GM13977 (cell line): ENCODE measurements around the gene ARID5B.

Experiments
- DNase-seq: peaks from one replicate; pipeline ENCODE4 v3.0.0; 2012; ENCODE audit warnings: low spot score
- CTCF ChIP-seq: IDR thresholded peaks from 2 replicates; pipeline ENCODE4 v1.5.1; 2012; ENCODE audit warnings: mild to moderate bottlenecking, control low read depth; ENCODE audit not compliant: insufficient read depth; ENCODE audit errors: extremely low read depth, missing control alignments
- in situ Hi-C: fragments of 300-500 bp; cut with MboI; formaldehyde crosslinking; loops from one replicate; pipeline ENCODE4 v1.12.0; 2022; ENCODE audit warnings: low sequenced_read_pairs, low pct_unique_long_range_greater_than_20kb, mixed read lengths, inconsistent platforms; ENCODE audit not compliant: unreplicated experiment

ARID5B gene

GRCh38 chr10:62127975-62128374 lies 226.5 kb downstream of the ARID5B start:
- TF ChIP-seq CTCF = no peak
- DNase-seq = no peak
- in situ Hi-C loops = no loop called here

- no peak for TF ChIP-seq CTCF
- no peak for DNase-seq
- in situ Hi-C loops = no loop called here
These were observed 229.4 kb downstream of the ARID5B start for GRCh38 chr10:62130948-62131347.

GRCh38 chr10:62131724-62132123 lies 230.2 kb downstream of the ARID5B start:
- DNase-seq = no peak
- no peak for TF ChIP-seq CTCF
- in situ Hi-C loops = no loop called here

- no peak for TF ChIP-seq CTCF
- peak; percentile 18 for DNase-seq
- in situ Hi-C loops = no loop called here
These were observed 232.1 kb downstream of the ARID5B start for GRCh38 chr10:62133618-62134017.

- no peak for DNase-seq
- in situ Hi-C loops = no loop called here
- no peak for TF ChIP-seq CTCF
These were observed 235.4 kb downstream of the ARID5B start for GRCh38 chr10:62136931-62137330.
